ENCODE measurements around the gene E2F2. TPM values are rescaled to one million over a fixed set of nuclear protein-coding genes. Genes with fewer than 3 reads are reported as not detected.

E2F2 gene
- total and polyA plus RNA-seq, 2 of the 13 experiments (the other 11 are each of a cell fraction or from before 2014, with no cell fraction given), result 0.65 to 6.6 TPM

DNA sequence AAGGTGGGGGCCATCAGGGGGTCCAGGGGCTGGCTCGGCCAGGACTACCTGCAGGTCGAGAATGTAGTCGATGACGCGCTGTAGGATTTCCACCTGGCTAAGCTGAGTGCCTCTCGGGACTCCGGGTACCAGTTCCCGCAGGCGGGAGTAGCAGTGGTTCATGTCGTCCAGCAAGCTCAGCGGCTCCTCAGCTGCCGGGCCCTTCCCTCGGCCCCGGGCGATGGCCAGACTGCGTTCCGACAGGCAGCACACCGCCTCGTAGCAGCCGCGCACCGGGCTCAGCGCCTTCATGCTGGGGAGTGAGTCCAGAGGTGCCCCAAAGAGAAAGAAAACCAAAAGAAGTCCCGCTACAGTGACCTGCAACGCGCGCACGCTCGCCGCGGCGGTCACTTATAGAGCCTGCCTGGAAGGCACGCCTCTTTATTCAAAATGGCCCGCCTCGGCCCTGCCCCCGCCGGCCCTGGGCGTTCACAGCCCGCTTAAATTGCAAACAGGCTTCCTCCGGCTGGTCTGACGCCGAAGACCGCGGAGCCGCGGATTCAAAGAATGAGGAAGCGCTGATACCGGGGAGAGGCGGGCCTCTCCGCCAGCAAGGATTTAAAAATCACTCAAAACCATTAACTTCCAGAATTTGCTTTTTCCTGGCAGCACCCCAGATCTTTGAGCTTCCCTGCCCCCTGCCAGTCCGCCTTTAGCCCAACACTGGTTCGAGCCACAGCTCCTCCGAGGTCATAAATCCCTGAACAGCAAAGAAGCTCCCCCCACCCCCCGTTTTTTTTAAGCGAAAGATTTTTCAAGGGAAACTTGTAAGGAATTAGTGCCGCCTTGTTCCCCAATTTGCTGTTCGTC lies 28.3 kb upstream of the E2F2 start, which contains the start of gene ID3 (continued):
- TF ChIP-seq, protein P1, sequence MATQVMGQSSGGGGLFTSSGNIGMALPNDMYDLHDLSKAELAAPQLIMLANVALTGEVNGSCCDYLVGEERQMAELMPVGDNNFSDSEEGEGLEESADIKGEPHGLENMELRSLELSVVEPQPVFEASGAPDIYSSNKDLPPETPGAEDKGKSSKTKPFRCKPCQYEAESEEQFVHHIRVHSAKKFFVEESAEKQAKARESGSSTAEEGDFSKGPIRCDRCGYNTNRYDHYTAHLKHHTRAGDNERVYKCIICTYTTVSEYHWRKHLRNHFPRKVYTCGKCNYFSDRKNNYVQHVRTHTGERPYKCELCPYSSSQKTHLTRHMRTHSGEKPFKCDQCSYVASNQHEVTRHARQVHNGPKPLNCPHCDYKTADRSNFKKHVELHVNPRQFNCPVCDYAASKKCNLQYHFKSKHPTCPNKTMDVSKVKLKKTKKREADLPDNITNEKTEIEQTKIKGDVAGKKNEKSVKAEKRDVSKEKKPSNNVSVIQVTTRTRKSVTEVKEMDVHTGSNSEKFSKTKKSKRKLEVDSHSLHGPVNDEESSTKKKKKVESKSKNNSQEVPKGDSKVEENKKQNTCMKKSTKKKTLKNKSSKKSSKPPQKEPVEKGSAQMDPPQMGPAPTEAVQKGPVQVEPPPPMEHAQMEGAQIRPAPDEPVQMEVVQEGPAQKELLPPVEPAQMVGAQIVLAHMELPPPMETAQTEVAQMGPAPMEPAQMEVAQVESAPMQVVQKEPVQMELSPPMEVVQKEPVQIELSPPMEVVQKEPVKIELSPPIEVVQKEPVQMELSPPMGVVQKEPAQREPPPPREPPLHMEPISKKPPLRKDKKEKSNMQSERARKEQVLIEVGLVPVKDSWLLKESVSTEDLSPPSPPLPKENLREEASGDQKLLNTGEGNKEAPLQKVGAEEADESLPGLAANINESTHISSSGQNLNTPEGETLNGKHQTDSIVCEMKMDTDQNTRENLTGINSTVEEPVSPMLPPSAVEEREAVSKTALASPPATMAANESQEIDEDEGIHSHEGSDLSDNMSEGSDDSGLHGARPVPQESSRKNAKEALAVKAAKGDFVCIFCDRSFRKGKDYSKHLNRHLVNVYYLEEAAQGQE (IDR thresholded peaks at IDR 0.05; ENCODE audit: borderline replicate concordance in 1 of 2, low read depth in 1 of 2, low read length in 2 of 2), result no peak
- TF ChIP-seq, protein P2, sequence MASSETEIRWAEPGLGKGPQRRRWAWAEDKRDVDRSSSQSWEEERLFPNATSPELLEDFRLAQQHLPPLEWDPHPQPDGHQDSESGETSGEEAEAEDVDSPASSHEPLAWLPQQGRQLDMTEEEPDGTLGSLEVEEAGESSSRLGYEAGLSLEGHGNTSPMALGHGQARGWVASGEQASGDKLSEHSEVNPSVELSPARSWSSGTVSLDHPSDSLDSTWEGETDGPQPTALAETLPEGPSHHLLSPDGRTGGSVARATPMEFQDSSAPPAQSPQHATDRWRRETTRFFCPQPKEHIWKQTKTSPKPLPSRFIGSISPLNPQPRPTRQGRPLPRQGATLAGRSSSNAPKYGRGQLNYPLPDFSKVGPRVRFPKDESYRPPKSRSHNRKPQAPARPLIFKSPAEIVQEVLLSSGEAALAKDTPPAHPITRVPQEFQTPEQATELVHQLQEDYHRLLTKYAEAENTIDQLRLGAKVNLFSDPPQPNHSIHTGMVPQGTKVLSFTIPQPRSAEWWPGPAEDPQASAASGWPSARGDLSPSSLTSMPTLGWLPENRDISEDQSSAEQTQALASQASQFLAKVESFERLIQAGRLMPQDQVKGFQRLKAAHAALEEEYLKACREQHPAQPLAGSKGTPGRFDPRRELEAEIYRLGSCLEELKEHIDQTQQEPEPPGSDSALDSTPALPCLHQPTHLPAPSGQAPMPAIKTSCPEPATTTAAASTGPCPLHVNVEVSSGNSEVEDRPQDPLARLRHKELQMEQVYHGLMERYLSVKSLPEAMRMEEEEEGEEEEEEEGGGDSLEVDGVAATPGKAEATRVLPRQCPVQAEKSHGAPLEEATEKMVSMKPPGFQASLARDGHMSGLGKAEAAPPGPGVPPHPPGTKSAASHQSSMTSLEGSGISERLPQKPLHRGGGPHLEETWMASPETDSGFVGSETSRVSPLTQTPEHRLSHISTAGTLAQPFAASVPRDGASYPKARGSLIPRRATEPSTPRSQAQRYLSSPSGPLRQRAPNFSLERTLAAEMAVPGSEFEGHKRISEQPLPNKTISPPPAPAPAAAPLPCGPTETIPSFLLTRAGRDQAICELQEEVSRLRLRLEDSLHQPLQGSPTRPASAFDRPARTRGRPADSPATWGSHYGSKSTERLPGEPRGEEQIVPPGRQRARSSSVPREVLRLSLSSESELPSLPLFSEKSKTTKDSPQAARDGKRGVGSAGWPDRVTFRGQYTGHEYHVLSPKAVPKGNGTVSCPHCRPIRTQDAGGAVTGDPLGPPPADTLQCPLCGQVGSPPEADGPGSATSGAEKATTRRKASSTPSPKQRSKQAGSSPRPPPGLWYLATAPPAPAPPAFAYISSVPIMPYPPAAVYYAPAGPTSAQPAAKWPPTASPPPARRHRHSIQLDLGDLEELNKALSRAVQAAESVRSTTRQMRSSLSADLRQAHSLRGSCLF (CRISPR knock-in tag; IDR thresholded peaks at IDR 0.05; ENCODE audit: borderline replicate concordance), result 0 out of 2 replicates have a peak, but pooled peaks have one; percentile 59
- TF ChIP-seq KDM2A (CRISPR knock-in tag; IDR thresholded peaks at IDR 0.05; ENCODE audit: borderline replicate concordance, low read depth) (peak; percentile 78), POLR2AphosphoS5 (IDR thresholded peaks at IDR 0.05; ENCODE audit: low read depth, low read length) (peak; percentile 96), ZNF563 (CRISPR knock-in tag; IDR thresholded peaks at IDR 0.05) (0 out of 2 replicates have a peak, but pooled peaks have one; percentile 13), ZNF782 (CRISPR knock-in tag; IDR thresholded peaks at IDR 0.05; ENCODE audit: borderline replicate concordance) (no peak), TOPORS (CRISPR knock-in tag; IDR thresholded peaks at IDR 0.05) (peak; percentile 39; the same call in 1 of the 2 replicates), PAWR (CRISPR knock-in tag; IDR thresholded peaks at IDR 0.05; ENCODE audit: borderline replicate concordance) (no peak), SRF (IDR thresholded peaks at IDR 0.05; ENCODE audit: low read depth, low read length) (no peak), HNF4G (IDR thresholded peaks at IDR 0.05; ENCODE audit: borderline replicate concordance, low read depth, low read length) (no peak), HNF4G (CRISPR knock-in tag; IDR thresholded peaks at IDR 0.05; ENCODE audit: borderline replicate concordance, low read depth) (no peak)
- TF ChIP-seq, protein P3, sequence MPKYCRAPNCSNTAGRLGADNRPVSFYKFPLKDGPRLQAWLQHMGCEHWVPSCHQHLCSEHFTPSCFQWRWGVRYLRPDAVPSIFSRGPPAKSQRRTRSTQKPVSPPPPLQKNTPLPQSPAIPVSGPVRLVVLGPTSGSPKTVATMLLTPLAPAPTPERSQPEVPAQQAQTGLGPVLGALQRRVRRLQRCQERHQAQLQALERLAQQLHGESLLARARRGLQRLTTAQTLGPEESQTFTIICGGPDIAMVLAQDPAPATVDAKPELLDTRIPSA (CRISPR knock-in tag; IDR thresholded peaks at IDR 0.05; ENCODE audit: borderline replicate concordance), result no peak
- TF ChIP-seq, protein P4, sequence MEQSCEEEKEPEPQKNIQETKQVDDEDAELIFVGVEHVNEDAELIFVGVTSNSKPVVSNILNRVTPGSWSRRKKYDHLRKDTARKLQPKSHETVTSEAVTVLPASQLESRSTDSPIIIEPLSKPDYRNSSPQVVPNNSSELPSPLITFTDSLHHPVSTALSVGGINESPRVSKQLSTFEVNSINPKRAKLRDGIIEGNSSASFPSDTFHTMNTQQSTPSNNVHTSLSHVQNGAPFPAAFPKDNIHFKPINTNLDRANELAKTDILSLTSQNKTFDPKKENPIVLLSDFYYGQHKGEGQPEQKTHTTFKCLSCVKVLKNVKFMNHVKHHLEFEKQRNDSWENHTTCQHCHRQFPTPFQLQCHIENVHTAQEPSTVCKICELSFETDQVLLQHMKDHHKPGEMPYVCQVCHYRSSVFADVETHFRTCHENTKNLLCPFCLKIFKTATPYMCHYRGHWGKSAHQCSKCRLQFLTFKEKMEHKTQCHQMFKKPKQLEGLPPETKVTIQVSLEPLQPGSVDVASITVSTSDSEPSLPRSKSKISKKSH (CRISPR knock-in tag; IDR thresholded peaks at IDR 0.05; ENCODE audit: borderline replicate concordance), result 0 out of 2 replicates have a peak, but pooled peaks have one; percentile 29
- TF ChIP-seq, protein P5, sequence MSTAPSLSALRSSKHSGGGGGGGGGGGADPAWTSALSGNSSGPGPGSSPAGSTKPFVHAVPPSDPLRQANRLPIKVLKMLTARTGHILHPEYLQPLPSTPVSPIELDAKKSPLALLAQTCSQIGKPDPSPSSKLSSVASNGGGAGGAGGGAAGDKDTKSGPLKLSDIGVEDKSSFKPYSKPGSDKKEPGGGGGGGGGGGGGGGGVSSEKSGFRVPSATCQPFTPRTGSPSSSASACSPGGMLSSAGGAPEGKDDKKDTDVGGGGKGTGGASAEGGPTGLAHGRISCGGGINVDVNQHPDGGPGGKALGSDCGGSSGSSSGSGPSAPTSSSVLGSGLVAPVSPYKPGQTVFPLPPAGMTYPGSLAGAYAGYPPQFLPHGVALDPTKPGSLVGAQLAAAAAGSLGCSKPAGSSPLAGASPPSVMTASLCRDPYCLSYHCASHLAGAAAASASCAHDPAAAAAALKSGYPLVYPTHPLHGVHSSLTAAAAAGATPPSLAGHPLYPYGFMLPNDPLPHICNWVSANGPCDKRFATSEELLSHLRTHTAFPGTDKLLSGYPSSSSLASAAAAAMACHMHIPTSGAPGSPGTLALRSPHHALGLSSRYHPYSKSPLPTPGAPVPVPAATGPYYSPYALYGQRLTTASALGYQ (CRISPR knock-in tag; IDR thresholded peaks at IDR 0.05), result 0 out of 2 replicates have a peak, but pooled peaks have one; percentile 56

Data from HepG2 (cell line).